ENCODE data around the gene GNAZ.

DNA sequence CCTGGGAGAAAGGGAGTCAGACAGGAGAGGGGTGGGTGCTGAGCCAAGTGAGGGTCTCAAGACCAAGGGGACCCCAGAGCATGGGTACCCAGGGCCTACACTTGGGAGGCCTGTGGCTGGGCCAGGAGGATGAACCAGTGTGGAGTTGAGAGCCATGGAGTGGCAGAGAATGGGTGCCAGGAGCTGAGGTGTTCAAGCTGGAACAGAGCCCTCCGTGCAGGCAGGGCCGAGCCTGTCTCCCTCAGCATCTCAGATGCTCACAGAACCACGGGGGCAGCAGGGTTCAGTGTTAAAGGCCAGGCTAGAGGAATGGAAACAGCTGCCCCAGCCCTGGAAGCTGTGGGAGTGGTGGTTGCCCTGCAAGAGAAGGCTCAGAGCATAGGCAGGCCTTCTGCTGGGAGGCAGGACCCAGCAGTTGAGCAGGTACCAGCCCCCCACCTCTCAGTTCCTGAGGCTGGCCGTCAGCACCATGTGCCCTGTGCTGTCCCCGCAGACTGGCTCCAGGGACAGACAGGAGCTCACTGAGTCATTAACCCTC is 39.2 kb downstream of the GNAZ start:
- TF ChIP-seq, protein P1, sequence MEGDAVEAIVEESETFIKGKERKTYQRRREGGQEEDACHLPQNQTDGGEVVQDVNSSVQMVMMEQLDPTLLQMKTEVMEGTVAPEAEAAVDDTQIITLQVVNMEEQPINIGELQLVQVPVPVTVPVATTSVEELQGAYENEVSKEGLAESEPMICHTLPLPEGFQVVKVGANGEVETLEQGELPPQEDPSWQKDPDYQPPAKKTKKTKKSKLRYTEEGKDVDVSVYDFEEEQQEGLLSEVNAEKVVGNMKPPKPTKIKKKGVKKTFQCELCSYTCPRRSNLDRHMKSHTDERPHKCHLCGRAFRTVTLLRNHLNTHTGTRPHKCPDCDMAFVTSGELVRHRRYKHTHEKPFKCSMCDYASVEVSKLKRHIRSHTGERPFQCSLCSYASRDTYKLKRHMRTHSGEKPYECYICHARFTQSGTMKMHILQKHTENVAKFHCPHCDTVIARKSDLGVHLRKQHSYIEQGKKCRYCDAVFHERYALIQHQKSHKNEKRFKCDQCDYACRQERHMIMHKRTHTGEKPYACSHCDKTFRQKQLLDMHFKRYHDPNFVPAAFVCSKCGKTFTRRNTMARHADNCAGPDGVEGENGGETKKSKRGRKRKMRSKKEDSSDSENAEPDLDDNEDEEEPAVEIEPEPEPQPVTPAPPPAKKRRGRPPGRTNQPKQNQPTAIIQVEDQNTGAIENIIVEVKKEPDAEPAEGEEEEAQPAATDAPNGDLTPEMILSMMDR (IDR thresholded peaks at IDR 0.05) = no peak
- TF ChIP-seq POLR2A (IDR thresholded peaks at IDR 0.05) = no peak

Measured in testis (tissue), 2 donors.